Keratinocyte (primary cell): ENCODE measurements around the gene PRDM11. TPM values are rescaled to one million over a fixed set of nuclear protein-coding genes. Genes with fewer than 3 reads are reported as not detected.
A peak's percentile ranks its signal among the peaks of the same experiment; 100 is the strongest.

Source experiments
- DNase-seq: peaks from one replicate; pipeline ENCODE4 v3.0.0-alpha.2; 2011; ENCODE audit warnings: low read depth, missing footprints, low spot score
- FAIRE-seq: peaks from 2 replicates; lab custom pipeline; 2011; peaks lifted over from hg19 to GRCh38; lab: Jason Lieb, UNC
- H2AFZ ChIP-seq: 2 replicates; pipeline ENCODE4 v1.6.0; 2012; ENCODE audit warnings: low read length, control low read depth, inconsistent platforms; ENCODE audit not compliant: control insufficient read depth
- H3K27ac ChIP-seq: 2 replicates; pipeline ENCODE4 v1.5.1; 2011; ENCODE audit warnings: low read length; ENCODE audit not compliant: control insufficient read depth, insufficient read depth
- H3K27me3 ChIP-seq: 3 replicates; pipeline ENCODE4 v1.6.0; 2011; ENCODE audit warnings: low read length; ENCODE audit not compliant: control insufficient read depth, insufficient read depth; ENCODE audit errors: extremely low read depth
- H3K36me3 ChIP-seq, 2 experiments: 2 replicates in 1 of 2; 3 replicates in 1 of 2; pipeline ENCODE4 v1.5.1; 2011; ENCODE audit warnings: low read length in 2 of 2, mild to moderate bottlenecking in 1 of 2; ENCODE audit not compliant: control insufficient read depth in 2 of 2, insufficient read depth in 2 of 2; ENCODE audit errors: extremely low read depth in 1 of 2
- H3K4me1 ChIP-seq: 3 replicates; pipeline ENCODE4 v1.5.1; 2011; ENCODE audit warnings: low read length; ENCODE audit not compliant: control insufficient read depth, insufficient read depth; ENCODE audit errors: extremely low read depth
- H3K4me2 ChIP-seq: 3 replicates; pipeline ENCODE4 v1.6.0; 2011; ENCODE audit warnings: low read depth, low read length; ENCODE audit not compliant: control insufficient read depth, insufficient read depth; ENCODE audit errors: extremely low read depth
- H3K4me3 ChIP-seq, 3 experiments: fragments of 200-600 bp in 1 of 3; sonication (generic) in 1 of 3; 2 replicates in 2 of 3; 3 replicates in 1 of 3; pipeline ENCODE4 v1.5.1; 2011 to 2016; ENCODE audit warnings: low read length in 3 of 3, mild to moderate bottlenecking in 3 of 3, control low read depth in 2 of 3, inconsistent platforms in 1 of 3, low read depth in 1 of 3, mixed read lengths in 1 of 3, mixed run types in 1 of 3, moderate library complexity in 1 of 3; ENCODE audit not compliant: control insufficient read depth in 2 of 3, insufficient read depth in 2 of 3; ENCODE audit errors: extremely low read depth in 1 of 3
- H3K79me2 ChIP-seq: 2 replicates; pipeline ENCODE4 v1.6.0; 2012; ENCODE audit warnings: low read length; ENCODE audit not compliant: control insufficient read depth, insufficient read depth
- H3K9ac ChIP-seq: 3 replicates; pipeline ENCODE4 v1.6.0; 2011; ENCODE audit warnings: low read length; ENCODE audit not compliant: control insufficient read depth, insufficient read depth; ENCODE audit errors: extremely low read depth
- H3K9me1 ChIP-seq: 3 replicates; pipeline ENCODE4 v1.6.0; 2011; ENCODE audit warnings: low read length; ENCODE audit not compliant: control insufficient read depth, insufficient read depth; ENCODE audit errors: extremely low read depth
- H3K9me3 ChIP-seq: 2 replicates; pipeline ENCODE4 v1.5.1; 2012; ENCODE audit warnings: low read depth, low read length; ENCODE audit not compliant: control insufficient read depth
- H4K20me1 ChIP-seq: 3 replicates; pipeline ENCODE4 v1.6.0; 2011; ENCODE audit warnings: low read length; ENCODE audit not compliant: control insufficient read depth, insufficient read depth; ENCODE audit errors: extremely low read depth
- EZH2 ChIP-seq: IDR thresholded peaks from one replicate; pipeline ENCODE4 v1.6.1; 2012; ENCODE audit warnings: inconsistent platforms, mild to moderate bottlenecking, low read length, moderate library complexity
- dilution Hi-C: fragments of 300-500 bp; cut with MboI; formaldehyde crosslinking; loops from one replicate; pipeline ENCODE4 v1.7.0; 2020; ENCODE audit warnings: low sequenced_read_pairs; ENCODE audit not compliant: extremely low pct_ligation_motif_present
- polyA plus RNA-seq, 5 experiments: library from polyadenylated mRNA; depleted of rRNA in 3 of 5; stranded (reverse) in 3 of 5; stranded (forward) in 1 of 5; unstranded in 1 of 5; fragments of >200 nt; gene quantifications; 1 replicate in 1 of 5; 2 replicates in 3 of 5; 3 replicates in 1 of 5; pipeline versions ENCODE4 v1.2.1 to v1.2.3, GENCODE V29; 2011 to 2012; ENCODE audit warnings: missing spikeins in 2 of 5, low read depth in 1 of 5, low replicate concordance in 1 of 5
- TF ChIP-seq, protein P1 (sequence below), 3 experiments: IDR thresholded peaks in 1 of 3; conservative IDR thresholded peaks in 1 of 3; optimal IDR thresholded peaks in 1 of 3; 2 replicates in 2 of 3; 3 replicates in 1 of 3; pipeline versions ENCODE3 to v1.5.1; 2011; ENCODE audit warnings: low read length in 3 of 3, mild to moderate bottlenecking in 3 of 3, moderate library complexity in 2 of 3, control low read depth in 1 of 3, inconsistent platforms in 1 of 3; ENCODE audit not compliant: insufficient read depth in 2 of 3; ENCODE audit errors: extremely low read depth in 1 of 3

The PRDM11 gene
- polyA plus RNA-seq, 1 donor (not counting 4 experiments of a cell fraction or from before 2014, with no cell fraction given), result 2.1 TPM

- Histone ChIP-seq H3K4me1 (peaks cover 37% of the 10 kb centered on the region), H2AFZ (no peak overlapping the region), H3K9ac (no peak overlapping the region), H3K36me3 (no peaks in the 10 kb centered on the region), H3K27me3 (no peaks in the 10 kb centered on the region), H3K4me3 (no peak overlapping the region), H3K79me2 (no peaks in the 10 kb centered on the region), H3K4me2 (no peak overlapping the region), H3K27ac (no peak overlapping the region), H3K9me3 (no peaks in the 10 kb centered on the region), H4K20me1 (no peaks in the 10 kb centered on the region), H3K9me1 (no peaks in the 10 kb centered on the region)
- no peak for DNase-seq
- dilution Hi-C loops, result no loop called here
- no peak for FAIRE-seq
- TF ChIP-seq EZH2, result no peak
- TF ChIP-seq, protein P1, sequence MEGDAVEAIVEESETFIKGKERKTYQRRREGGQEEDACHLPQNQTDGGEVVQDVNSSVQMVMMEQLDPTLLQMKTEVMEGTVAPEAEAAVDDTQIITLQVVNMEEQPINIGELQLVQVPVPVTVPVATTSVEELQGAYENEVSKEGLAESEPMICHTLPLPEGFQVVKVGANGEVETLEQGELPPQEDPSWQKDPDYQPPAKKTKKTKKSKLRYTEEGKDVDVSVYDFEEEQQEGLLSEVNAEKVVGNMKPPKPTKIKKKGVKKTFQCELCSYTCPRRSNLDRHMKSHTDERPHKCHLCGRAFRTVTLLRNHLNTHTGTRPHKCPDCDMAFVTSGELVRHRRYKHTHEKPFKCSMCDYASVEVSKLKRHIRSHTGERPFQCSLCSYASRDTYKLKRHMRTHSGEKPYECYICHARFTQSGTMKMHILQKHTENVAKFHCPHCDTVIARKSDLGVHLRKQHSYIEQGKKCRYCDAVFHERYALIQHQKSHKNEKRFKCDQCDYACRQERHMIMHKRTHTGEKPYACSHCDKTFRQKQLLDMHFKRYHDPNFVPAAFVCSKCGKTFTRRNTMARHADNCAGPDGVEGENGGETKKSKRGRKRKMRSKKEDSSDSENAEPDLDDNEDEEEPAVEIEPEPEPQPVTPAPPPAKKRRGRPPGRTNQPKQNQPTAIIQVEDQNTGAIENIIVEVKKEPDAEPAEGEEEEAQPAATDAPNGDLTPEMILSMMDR (optimal IDR thresholded peaks at IDR 0.05 in 1 of 3, IDR thresholded peaks at IDR 0.05 in 1 of 3, conservative IDR thresholded peaks at IDR 0.05 in 1 of 3; ENCODE audit: extremely low read depth in 1 of 3, insufficient read depth in 2 of 3, low read length in 3 of 3), result no peak
Observed at GRCh38 chr11:45098929-45099328, 47.5 kb upstream of the PRDM11 start.

DNA sequence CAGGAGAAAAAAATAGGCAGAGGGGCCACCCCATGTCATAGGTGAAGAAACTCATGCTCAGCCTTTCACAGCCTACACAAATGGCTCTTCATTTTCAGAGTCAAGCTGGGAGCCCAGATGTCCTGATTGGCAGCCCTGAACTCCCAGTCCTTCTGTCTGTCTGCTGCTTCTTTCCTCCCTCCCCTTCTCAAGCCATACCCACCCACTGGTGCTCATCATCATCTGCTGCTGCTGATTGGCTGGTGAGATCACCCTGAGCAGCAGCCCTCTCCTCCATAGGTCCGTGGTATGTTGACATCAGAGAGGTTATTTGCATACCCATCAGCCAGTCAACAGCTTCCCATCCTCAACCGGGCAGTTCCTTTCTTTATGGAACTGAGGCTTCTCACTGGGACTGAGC, 46.1 kb upstream of the PRDM11 start:
- Histone ChIP-seq H3K4me2 (no peak overlapping the region), H2AFZ (no peak overlapping the region), H3K9me3 (no peaks in the 10 kb centered on the region), H3K27ac (no peak overlapping the region), H4K20me1 (no peaks in the 10 kb centered on the region), H3K27me3 (no peaks in the 10 kb centered on the region), H3K79me2 (no peaks in the 10 kb centered on the region), H3K36me3 (no peaks in the 10 kb centered on the region), H3K4me1 (peaks cover 35% of the 10 kb centered on the region), H3K9ac (no peak overlapping the region), H3K9me1 (no peaks in the 10 kb centered on the region), H3K4me3 (no peak overlapping the region)
- DNase-seq, result no peak
- TF ChIP-seq EZH2, result no peak
- TF ChIP-seq, protein P1 (optimal IDR thresholded peaks at IDR 0.05 in 1 of 3, IDR thresholded peaks at IDR 0.05 in 1 of 3, conservative IDR thresholded peaks at IDR 0.05 in 1 of 3; ENCODE audit: extremely low read depth in 1 of 3, insufficient read depth in 2 of 3, low read length in 3 of 3), result no peak
- peak; percentile 36 for FAIRE-seq
- dilution Hi-C loops, result no loop called here
